GM12878 (cell line): Measurements from ENCODE around the gene OR2W3. TPM values are rescaled to one million over a fixed set of nuclear protein-coding genes. Genes with fewer than 3 reads are reported as not detected.

Experiments
- ATAC-seq: fragments of 200-7000 bp; cut with Tn5 transposase; 3 replicates; pipeline ENCODE4 v1.9.1; 2020; ENCODE audit warnings: mild to moderate bottlenecking, moderate library complexity
- BruUV-seq: library from RNA; stranded (reverse); fragments of 400-500 nt; replicated peaks from 2 replicates; lab custom pipeline; 2021; lab: Mats Ljungman, UMichigan
- CTCF ChIA-PET: fragments of 300-600 bp; sonication (Branson Sonifier 250); formaldehyde crosslinking; extraction: SDS; loops from one replicate; lab custom pipeline; 2021; ENCODE audit warnings: inconsistent platforms; lab: Yijun Ruan, JAX
- POLR2A ChIA-PET: fragments of 350-600 bp; formaldehyde crosslinking; extraction: SDS; loops from one replicate; lab custom pipeline; 2021; ENCODE audit warnings: inconsistent platforms; lab: Charles Lee
- RAD21 ChIA-PET: fragments of 300-600 bp; sonication (Branson Sonifier 250); formaldehyde crosslinking; loops from one replicate; lab custom pipeline; 2023; ENCODE audit warnings: antibody characterized with exemption; ENCODE audit not compliant: unreplicated experiment; lab: Charles Lee
- SMC1A ChIA-PET: fragments of 300-600 bp; sonication (Branson Sonifier 250); formaldehyde crosslinking; loops from one replicate; lab custom pipeline; 2023; ENCODE audit not compliant: unreplicated experiment, uncharacterized antibody; lab: Charles Lee
- DNase-seq: peaks from one replicate; pipeline ENCODE4 v3.0.0-alpha.2; 2011; ENCODE audit warnings: low read depth, low spot score
- FAIRE-seq: peaks from 3 replicates; lab custom pipeline; 2011; peaks lifted over from hg19 to GRCh38; lab: Jason Lieb, UNC
- H2AFZ ChIP-seq: 2 replicates; pipeline ENCODE4 v1.6.0; 2011; ENCODE audit warnings: low read depth, low read length, control low read depth; ENCODE audit not compliant: control insufficient read depth
- H3K27ac ChIP-seq: 2 replicates; pipeline ENCODE4 v1.5.1; 2011; ENCODE audit warnings: control low read depth; ENCODE audit not compliant: control insufficient read depth, insufficient read depth
- H3K27me3 ChIP-seq, 2 experiments: replicated peaks in 1 of 2; 2 replicates each; pipeline versions ENCODE4 v1.6.0 to v1.6.1; 2011; ENCODE audit warnings: low read length in 1 of 2; ENCODE audit not compliant: control insufficient read depth in 2 of 2, insufficient read depth in 2 of 2
- H3K36me3 ChIP-seq, 2 experiments: 2 replicates each; pipeline ENCODE4 v1.5.1; 2011; ENCODE audit warnings: low read length in 1 of 2; ENCODE audit not compliant: control insufficient read depth in 2 of 2, insufficient read depth in 2 of 2
- H3K4me1 ChIP-seq: 2 replicates; pipeline ENCODE4 v1.6.1; 2011; ENCODE audit warnings: mild to moderate bottlenecking, low read length, moderate library complexity, mixed read lengths; ENCODE audit not compliant: control insufficient read depth, insufficient read depth
- H3K4me2 ChIP-seq: 2 replicates; pipeline ENCODE4 v1.6.0; 2011; ENCODE audit warnings: control low read depth; ENCODE audit not compliant: control insufficient read depth, insufficient read depth
- H3K4me3 ChIP-seq: fragments of 200-600 bp; sonication (generic); 2 replicates; pipeline ENCODE4 v1.5.1; 2016
- H3K79me2 ChIP-seq: 2 replicates; pipeline ENCODE4 v1.6.0; 2011; ENCODE audit warnings: low read length; ENCODE audit not compliant: control insufficient read depth, insufficient read depth
- H3K9ac ChIP-seq: 2 replicates; pipeline ENCODE4 v1.8.0; 2011; ENCODE audit warnings: low read length, control low read depth, mixed read lengths; ENCODE audit not compliant: control insufficient read depth, insufficient read depth
- H3K9me3 ChIP-seq: replicated peaks from 3 replicates; pipeline ENCODE4 v1.5.1; 2011; ENCODE audit warnings: mild to moderate bottlenecking, low read length; ENCODE audit not compliant: control insufficient read depth, insufficient read depth
- H4K20me1 ChIP-seq: 2 replicates; pipeline ENCODE4 v1.6.0; 2011; ENCODE audit not compliant: control insufficient read depth, insufficient read depth
- ESRRA ChIP-seq: IDR thresholded peaks from 2 replicates; pipeline ENCODE4 v1.6.1; 2012; ENCODE audit warnings: mild to moderate bottlenecking, low read length, improper control_type of control experiment
- NFIC ChIP-seq: IDR thresholded peaks from 2 replicates; pipeline ENCODE4 v1.6.1; 2012; ENCODE audit warnings: low read depth, mild to moderate bottlenecking, inconsistent platforms, low read length, moderate library complexity
- POLR2A ChIP-seq: IDR thresholded peaks from 2 replicates; pipeline ENCODE4 v1.6.1; 2011; ENCODE audit warnings: low read depth, mild to moderate bottlenecking, low read length
- STAT3 ChIP-seq: IDR thresholded peaks from 2 replicates; pipeline ENCODE4 v1.6.1; 2011; ENCODE audit warnings: low read depth, low read length, improper control_type of control experiment
- WGBS: methylation state at CpG from one replicate; pipeline ENCODE4 v1.1.6; 2016; ENCODE audit warnings: low lambda C conversion rate; ENCODE audit not compliant: insufficient replicate concordance, insufficient coverage; ENCODE audit errors: missing lambda C conversion rate; 5-methylcytosine and 5-hydroxymethylcytosine counted together
- in situ Hi-C: fragments of 300-500 bp; cut with MboI; formaldehyde crosslinking; loops from 9 replicates; pipeline ENCODE4 v1.14.3; 2018; ENCODE audit warnings: mixed read lengths
- intact Hi-C: fragments of 100-400 bp; cut with micrococcal nuclease; formaldehyde crosslinking; loops from one replicate; pipeline ENCODE4 v1.14.2; 2022; ENCODE audit not compliant: unreplicated experiment
- polyA plus RNA-seq, 11 experiments: library from polyadenylated mRNA; depleted of rRNA in 4 of 11; unstranded in 6 of 11; stranded (reverse) in 5 of 11; fragments of >200 nt; fragmentation: Nextera tagmentation in 4 of 11; fragmentation: Illumina TruSeq in 1 of 11; extraction: Ambion mirVana in 4 of 11; extraction: Trizol in 1 of 11; gene quantifications; 1 replicate in 1 of 11; 2 replicates in 10 of 11; pipeline versions ENCODE4 v1.2.1 to v1.2.3, GENCODE V29; 2011 to 2016; ENCODE audit warnings: inconsistent platforms in 2 of 11, missing spikeins in 2 of 11, low read depth in 1 of 11
- total RNA-seq, 4 experiments: library from RNA; depleted of rRNA in 3 of 4; stranded (reverse); fragments of >200 nt in 3 of 4; fragmentation: Illumina TruSeq in 1 of 4; extraction: Trizol in 1 of 4; gene quantifications; 2 replicates each; pipeline versions ENCODE4 v1.2.1 to v1.2.3, GENCODE V29; 2013 to 2021
- TF ChIP-seq, protein P1 (sequence below): fragments of 450-650 bp; IDR thresholded peaks from 2 replicates; pipeline ENCODE4 v1.6.1; 2018; ENCODE audit warnings: borderline replicate concordance, mild to moderate bottlenecking; ENCODE audit not compliant: partially characterized antibody
- TF ChIP-seq, protein P2 (sequence below): IDR thresholded peaks from 2 replicates; pipeline ENCODE4 v1.6.1; 2012; ENCODE audit warnings: low read depth, low read length, improper control_type of control experiment

OR2W3 gene
- total and polyA plus RNA-seq, 10 of the 15 experiments (the other 5 are each of a cell fraction or from before 2014, with no cell fraction given), result not detected

DNA sequence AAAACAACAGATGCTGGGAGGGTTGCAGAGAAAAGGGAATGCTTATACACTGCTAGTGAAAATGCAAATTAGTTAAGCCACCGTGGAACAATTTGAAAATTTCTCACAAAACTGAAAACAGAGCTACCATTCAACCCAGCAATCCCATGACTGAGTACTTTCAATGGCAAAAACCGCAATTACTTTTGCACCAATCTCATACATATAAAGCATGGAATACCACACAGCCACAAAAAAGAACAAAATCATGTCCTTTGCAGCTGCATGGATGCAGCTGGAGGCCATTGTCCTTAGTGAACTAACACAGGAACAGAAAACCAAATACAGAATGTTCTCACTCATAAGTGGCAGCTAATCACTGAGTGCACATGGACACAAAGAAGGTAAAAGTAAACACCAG is 18.4 kb downstream of the OR2W3 start:
- Histone ChIP-seq H3K79me2 (no peaks in the 10 kb centered on the region), H3K27ac (no peak overlapping the region), H4K20me1 (no peaks in the 10 kb centered on the region), H3K4me2 (no peak overlapping the region), H3K4me1 (no peaks in the 10 kb centered on the region), H3K9ac (no peak overlapping the region), H2AFZ (no peak overlapping the region), H3K4me3 (no peak overlapping the region), H3K27me3 (no peaks in the 10 kb centered on the region), H3K36me3 (no peaks in the 10 kb centered on the region), H3K9me3 (no peaks in the 10 kb centered on the region)
- SMC1A ChIA-PET, result no interaction called here
- in situ Hi-C loops (no loop called here), intact Hi-C loops (no loop called here)
- POLR2A ChIA-PET, result no interaction called here
- RAD21 ChIA-PET, result no interaction called here
- peak; percentile 2 for DNase-seq
- CTCF ChIA-PET, result no interaction called here
- WGBS, result 0% methylated on average over 2 of the region's 2 CpGs
- TF ChIP-seq, protein P1, sequence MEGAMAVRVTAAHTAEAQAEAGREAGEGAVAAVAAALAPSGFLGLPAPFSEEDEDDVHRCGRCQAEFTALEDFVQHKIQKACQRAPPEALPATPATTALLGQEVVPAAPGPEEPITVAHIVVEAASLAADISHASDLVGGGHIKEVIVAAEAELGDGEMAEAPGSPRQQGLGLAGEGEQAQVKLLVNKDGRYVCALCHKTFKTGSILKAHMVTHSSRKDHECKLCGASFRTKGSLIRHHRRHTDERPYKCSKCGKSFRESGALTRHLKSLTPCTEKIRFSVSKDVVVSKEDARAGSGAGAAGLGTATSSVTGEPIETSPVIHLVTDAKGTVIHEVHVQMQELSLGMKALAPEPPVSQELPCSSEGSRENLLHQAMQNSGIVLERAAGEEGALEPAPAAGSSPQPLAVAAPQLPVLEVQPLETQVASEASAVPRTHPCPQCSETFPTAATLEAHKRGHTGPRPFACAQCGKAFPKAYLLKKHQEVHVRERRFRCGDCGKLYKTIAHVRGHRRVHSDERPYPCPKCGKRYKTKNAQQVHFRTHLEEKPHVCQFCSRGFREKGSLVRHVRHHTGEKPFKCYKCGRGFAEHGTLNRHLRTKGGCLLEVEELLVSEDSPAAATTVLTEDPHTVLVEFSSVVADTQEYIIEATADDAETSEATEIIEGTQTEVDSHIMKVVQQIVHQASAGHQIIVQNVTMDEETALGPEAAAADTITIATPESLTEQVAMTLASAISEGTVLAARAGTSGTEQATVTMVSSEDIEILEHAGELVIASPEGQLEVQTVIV, result no peak
- TF ChIP-seq STAT3, result no peak
- TF ChIP-seq, protein P2, sequence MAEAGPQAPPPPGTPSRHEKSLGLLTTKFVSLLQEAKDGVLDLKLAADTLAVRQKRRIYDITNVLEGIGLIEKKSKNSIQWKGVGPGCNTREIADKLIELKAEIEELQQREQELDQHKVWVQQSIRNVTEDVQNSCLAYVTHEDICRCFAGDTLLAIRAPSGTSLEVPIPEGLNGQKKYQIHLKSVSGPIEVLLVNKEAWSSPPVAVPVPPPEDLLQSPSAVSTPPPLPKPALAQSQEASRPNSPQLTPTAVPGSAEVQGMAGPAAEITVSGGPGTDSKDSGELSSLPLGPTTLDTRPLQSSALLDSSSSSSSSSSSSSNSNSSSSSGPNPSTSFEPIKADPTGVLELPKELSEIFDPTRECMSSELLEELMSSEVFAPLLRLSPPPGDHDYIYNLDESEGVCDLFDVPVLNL, result no peak
- no peak for TF ChIP-seq ESRRA
- no peak for TF ChIP-seq POLR2A
- TF ChIP-seq NFIC, result no peak
- BruUV-seq, result no TSS peak
- no peak for ATAC-seq
- no peak for FAIRE-seq
